GM13977 (cell line): ENCODE results near the gene MSANTD3.

ENCODE experiments used
- DNase-seq: peaks from one replicate; pipeline ENCODE4 v3.0.0; 2012; ENCODE audit warnings: low spot score
- CTCF ChIP-seq: IDR thresholded peaks from 2 replicates; pipeline ENCODE4 v1.5.1; 2012; ENCODE audit warnings: mild to moderate bottlenecking, control low read depth; ENCODE audit not compliant: insufficient read depth; ENCODE audit errors: extremely low read depth, missing control alignments
- in situ Hi-C: fragments of 300-500 bp; cut with MboI; formaldehyde crosslinking; loops from one replicate; pipeline ENCODE4 v1.12.0; 2022; ENCODE audit warnings: low sequenced_read_pairs, low pct_unique_long_range_greater_than_20kb, mixed read lengths, inconsistent platforms; ENCODE audit not compliant: unreplicated experiment

Gene MSANTD3

GRCh38 chr9:100474082-100474923 is 47.4 kb downstream of the MSANTD3 start:
- no peak for TF ChIP-seq CTCF
- no peak for DNase-seq
- in situ Hi-C loops = no loop called here

GRCh38 chr9:100474924-100475276 is 48.0 kb downstream of the MSANTD3 start:
- TF ChIP-seq CTCF = no peak
- in situ Hi-C loops = no loop called here
- DNase-seq = no peak

GRCh38 chr9:100477241-100477640 is 50.3 kb downstream of the MSANTD3 start:
- DNase-seq = no peak
- in situ Hi-C loops = no loop called here
- TF ChIP-seq CTCF = no peak

GRCh38 chr9:100478192-100478591 is 51.2 kb downstream of the MSANTD3 start:
- no peak for TF ChIP-seq CTCF
- no peak for DNase-seq
- in situ Hi-C loops = no loop called here

- no peak for DNase-seq
- no peak for TF ChIP-seq CTCF
- in situ Hi-C loops = no loop called here
These were observed 52.9 kb downstream of the MSANTD3 start for GRCh38 chr9:100479820-100480219.

- no peak for DNase-seq
- no peak for TF ChIP-seq CTCF
- in situ Hi-C loops = no loop called here
These were observed 58.3 kb downstream of the MSANTD3 start for GRCh38 chr9:100485196-100485595.
